Esophagus squamous epithelium (tissue), 4 donors: ENCODE results near the gene ZNF783.
"Not testable (repeated sequence)": the region's sequence is repeated elsewhere in the genome, so short reads cannot be mapped to it uniquely, and the experiment has no call there.

Experiments
- POLR2A ChIP-seq, 4 donors: fragments of 450-650 bp; IDR thresholded peaks; one replicate each; pipeline ENCODE4 v1.6.1; 2017; ENCODE audit warnings: antibody characterized with exemption in 4 of 4, mild to moderate bottlenecking in 4 of 4, moderate library complexity in 3 of 4
- TF ChIP-seq, protein P1 (sequence below), 6 experiments: fragments of 450-650 bp in 4 of 6; fragments of 200-600 bp in 2 of 6; sonication (generic) in 2 of 6; IDR thresholded peaks; one replicate each; pipeline ENCODE4 v1.5.1; 2016 to 2019; ENCODE audit warnings: antibody characterized with exemption in 6 of 6, mild to moderate bottlenecking in 4 of 6, moderate library complexity in 4 of 6

DNA sequence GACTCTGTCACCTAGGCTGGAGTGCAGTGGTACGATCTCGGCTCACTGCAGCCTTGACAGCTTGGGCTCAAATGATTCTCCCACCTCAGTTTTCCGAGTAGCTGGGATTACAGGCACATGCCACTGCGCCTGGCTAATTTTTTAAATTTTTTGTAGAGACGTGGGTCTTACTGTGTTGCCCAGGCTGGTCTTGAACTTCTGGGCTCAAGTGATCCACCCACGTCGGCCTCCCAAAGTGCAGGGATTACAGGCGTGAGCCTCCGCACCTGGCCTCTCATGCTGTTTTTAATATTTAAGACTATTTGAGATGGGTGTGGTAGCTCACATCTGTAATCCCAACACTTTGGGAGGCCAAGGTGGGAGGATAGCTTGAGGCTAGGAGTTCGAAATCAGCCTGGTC is 10.5 kb upstream of the ZNF783 start:
- TF ChIP-seq, protein P1, sequence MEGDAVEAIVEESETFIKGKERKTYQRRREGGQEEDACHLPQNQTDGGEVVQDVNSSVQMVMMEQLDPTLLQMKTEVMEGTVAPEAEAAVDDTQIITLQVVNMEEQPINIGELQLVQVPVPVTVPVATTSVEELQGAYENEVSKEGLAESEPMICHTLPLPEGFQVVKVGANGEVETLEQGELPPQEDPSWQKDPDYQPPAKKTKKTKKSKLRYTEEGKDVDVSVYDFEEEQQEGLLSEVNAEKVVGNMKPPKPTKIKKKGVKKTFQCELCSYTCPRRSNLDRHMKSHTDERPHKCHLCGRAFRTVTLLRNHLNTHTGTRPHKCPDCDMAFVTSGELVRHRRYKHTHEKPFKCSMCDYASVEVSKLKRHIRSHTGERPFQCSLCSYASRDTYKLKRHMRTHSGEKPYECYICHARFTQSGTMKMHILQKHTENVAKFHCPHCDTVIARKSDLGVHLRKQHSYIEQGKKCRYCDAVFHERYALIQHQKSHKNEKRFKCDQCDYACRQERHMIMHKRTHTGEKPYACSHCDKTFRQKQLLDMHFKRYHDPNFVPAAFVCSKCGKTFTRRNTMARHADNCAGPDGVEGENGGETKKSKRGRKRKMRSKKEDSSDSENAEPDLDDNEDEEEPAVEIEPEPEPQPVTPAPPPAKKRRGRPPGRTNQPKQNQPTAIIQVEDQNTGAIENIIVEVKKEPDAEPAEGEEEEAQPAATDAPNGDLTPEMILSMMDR (IDR thresholded peaks at IDR 0.05), result not testable (repeated sequence)
- TF ChIP-seq POLR2A (IDR thresholded peaks at IDR 0.05), result not testable (repeated sequence)
